ENCODE measurements around the gene PHACTR3.

GRCh38 chr20:59776059-59776603 is 171.8 kb downstream of the PHACTR3 start:
- TF ChIP-seq FOXM1 (IDR thresholded peaks at IDR 0.05; ENCODE audit: borderline replicate concordance, low read depth) (no peak), REST (IDR thresholded peaks at IDR 0.05; ENCODE audit: low read depth) (no peak), CREB1 (IDR thresholded peaks at IDR 0.05; ENCODE audit: low read depth) (no peak), YY1 (IDR thresholded peaks at IDR 0.05; ENCODE audit: low read depth) (no peak), RAD21 (IDR thresholded peaks at IDR 0.05; ENCODE audit: low read depth) (no peak), TAF1 (IDR thresholded peaks at IDR 0.05; ENCODE audit: low read depth) (no peak), TEAD4 (IDR thresholded peaks at IDR 0.05) (no peak)

All from Ishikawa (cell line).